ENCODE measurements around the gene KRTAP10-9. TPM values are rescaled to one million over a fixed set of nuclear protein-coding genes. Genes with fewer than 3 reads are reported as not detected.
A peak's percentile ranks its signal among the peaks of the same experiment; 100 is the strongest.
"Not testable (repeated sequence)": the region's sequence is repeated elsewhere in the genome, so short reads cannot be mapped to it uniquely, and the experiment has no call there.

Gene KRTAP10-9
- total RNA-seq, 1 donor from 2014 or later, result not detected

DNA sequence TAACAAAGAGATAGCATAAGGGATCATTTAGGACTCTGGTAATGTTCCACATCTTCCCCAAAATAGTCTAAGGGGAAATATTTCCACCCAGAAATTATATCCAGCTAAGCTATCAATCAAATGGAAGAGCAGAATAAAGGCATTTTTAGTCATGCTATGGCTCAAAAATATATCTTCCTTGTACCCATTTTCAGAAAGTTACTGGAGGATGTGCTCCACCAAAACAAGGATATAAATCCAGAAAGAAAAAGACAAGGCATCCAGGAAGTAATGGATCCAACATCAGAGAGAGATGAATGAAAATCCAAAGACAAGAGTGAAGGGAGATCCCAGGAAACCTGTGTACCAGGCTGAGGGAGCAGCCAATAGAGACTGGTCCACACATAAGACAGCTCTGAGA, 17.7 kb upstream of the KRTAP10-9 start:
- no peak for DNase-seq (ENCODE audit: extremely low spot score, unreplicated experiment)
- TF ChIP-seq, protein P1, sequence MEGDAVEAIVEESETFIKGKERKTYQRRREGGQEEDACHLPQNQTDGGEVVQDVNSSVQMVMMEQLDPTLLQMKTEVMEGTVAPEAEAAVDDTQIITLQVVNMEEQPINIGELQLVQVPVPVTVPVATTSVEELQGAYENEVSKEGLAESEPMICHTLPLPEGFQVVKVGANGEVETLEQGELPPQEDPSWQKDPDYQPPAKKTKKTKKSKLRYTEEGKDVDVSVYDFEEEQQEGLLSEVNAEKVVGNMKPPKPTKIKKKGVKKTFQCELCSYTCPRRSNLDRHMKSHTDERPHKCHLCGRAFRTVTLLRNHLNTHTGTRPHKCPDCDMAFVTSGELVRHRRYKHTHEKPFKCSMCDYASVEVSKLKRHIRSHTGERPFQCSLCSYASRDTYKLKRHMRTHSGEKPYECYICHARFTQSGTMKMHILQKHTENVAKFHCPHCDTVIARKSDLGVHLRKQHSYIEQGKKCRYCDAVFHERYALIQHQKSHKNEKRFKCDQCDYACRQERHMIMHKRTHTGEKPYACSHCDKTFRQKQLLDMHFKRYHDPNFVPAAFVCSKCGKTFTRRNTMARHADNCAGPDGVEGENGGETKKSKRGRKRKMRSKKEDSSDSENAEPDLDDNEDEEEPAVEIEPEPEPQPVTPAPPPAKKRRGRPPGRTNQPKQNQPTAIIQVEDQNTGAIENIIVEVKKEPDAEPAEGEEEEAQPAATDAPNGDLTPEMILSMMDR (IDR thresholded peaks at IDR 0.05), result no peak
- Mint-ChIP-seq H3K27me3 (ENCODE audit: unreplicated experiment) (peaks cover 18% of the 10 kb centered on the region), H3K4me1 (ENCODE audit: unreplicated experiment) (no peaks in the 10 kb centered on the region), H3K27ac (ENCODE audit: unreplicated experiment) (no peak overlapping the region), H3K36me3 (ENCODE audit: unreplicated experiment) (no peaks in the 10 kb centered on the region), H3K4me3 (ENCODE audit: unreplicated experiment) (no peak overlapping the region), H3K9me3 (ENCODE audit: unreplicated experiment) (peaks cover 26% of the 10 kb centered on the region)

DNA sequence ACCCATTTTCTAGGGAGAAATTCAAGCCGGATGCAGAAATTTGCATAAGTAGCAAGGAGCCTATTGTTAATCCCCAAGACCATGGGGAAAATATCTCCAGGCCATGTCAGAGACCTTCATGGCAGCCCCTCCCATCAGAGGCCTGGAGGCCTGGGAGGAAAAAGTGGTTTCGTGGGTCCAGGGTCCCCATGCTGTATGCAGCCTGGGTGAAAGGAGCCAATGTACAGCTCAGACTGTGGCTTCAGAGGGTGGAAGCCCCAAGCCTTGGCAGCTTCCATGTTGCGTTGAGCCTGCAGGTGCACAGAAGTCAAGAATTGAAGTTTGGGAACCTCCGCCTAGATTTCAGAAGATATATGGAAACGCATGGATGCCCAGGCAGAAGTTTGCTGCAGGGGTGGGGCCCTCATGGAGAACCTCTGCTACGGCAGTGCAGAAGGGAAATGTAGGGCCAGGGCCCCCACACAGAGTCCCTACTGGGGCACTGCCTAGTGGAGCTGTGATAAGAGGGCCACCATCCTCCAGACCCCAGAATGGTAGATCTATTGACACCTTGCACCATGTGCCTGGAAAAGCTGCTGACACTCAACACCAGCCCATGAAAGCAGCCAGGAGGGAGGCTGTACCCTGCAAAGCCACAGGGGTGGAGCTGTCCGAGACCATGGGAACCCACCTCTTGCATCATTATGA, 16.6 kb upstream of the KRTAP10-9 start:
- H3K4me1 Mint-ChIP-seq (ENCODE audit: unreplicated experiment); H3K27ac Mint-ChIP-seq (ENCODE audit: unreplicated experiment); H3K4me3 Mint-ChIP-seq (ENCODE audit: unreplicated experiment): not testable (repeated sequence)

DNA sequence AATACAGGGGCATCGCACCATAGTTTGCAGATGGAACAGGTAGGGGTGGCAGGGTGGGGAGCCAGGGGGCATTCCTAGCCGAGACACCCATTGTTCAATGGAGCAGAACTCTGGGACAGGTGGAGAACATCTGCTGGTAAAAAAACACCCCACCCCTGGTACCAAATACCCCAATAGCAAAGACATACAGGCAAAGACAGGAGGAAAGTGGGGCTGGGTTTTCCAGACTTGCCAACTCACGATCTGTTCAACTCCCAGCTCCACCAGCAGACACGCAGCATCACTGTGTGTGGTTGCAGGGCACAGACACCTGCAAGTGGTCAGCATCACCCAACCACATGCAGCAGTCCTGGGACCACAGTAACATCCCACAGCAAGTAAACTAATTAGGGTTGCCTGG, 15.3 kb upstream of the KRTAP10-9 start:
- Mint-ChIP-seq H3K9me3 (ENCODE audit: unreplicated experiment) (peaks cover 21% of the 10 kb centered on the region), H3K4me1 (ENCODE audit: unreplicated experiment) (no peaks in the 10 kb centered on the region), H3K4me3 (ENCODE audit: unreplicated experiment) (no peak overlapping the region), H3K27ac (ENCODE audit: unreplicated experiment) (no peak overlapping the region), H3K36me3 (ENCODE audit: unreplicated experiment) (no peaks in the 10 kb centered on the region), H3K27me3 (ENCODE audit: unreplicated experiment) (peaks cover under 1% of the 10 kb centered on the region)
- DNase-seq (ENCODE audit: extremely low spot score, unreplicated experiment), result peak; percentile 64
- TF ChIP-seq, protein P1 (IDR thresholded peaks at IDR 0.05), result no peak

More for the DNA sequence above, 16.6 kb upstream of the KRTAP10-9 start:
- H3K27me3 Mint-ChIP-seq (ENCODE audit: unreplicated experiment); H3K36me3 Mint-ChIP-seq (ENCODE audit: unreplicated experiment): not testable (repeated sequence)
- H3K9me3 Mint-ChIP-seq (ENCODE audit: unreplicated experiment), result peaks cover 21% of the 10 kb centered on the region
- DNase-seq (ENCODE audit: extremely low spot score, unreplicated experiment), result peak; percentile 69

DNA sequence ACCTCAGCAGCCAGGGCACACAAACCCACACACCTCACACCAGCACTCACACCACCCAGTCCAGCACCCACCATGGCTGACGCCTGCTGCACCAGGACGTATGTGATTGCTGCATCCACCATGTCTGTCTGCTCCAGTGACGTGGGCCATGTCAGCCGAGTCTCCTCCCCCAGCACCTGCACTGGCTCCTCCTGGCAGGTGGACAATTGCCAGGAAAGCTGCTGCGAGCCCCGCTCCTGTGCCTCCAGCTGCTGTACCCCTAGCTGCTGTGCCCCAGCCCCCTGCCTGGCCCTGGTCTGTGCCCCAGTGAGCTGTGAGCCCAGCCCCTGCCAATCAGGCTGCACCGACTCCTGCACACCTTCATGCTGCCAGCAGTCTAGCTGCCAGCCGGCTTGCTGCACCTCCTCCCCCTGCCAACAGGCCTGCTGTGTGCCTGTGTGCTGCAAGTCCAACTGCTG, 14.8 kb upstream of the KRTAP10-9 start, which contains the start of gene KRTAP10-8:
Gene KRTAP10-8 (plus strand): TSS at position 51 of the 458 bp plus-strand sequence. CDS start 22 bp downstream, at position 73.
- no peaks in the 10 kb centered on the region for H3K36me3 Mint-ChIP-seq (ENCODE audit: unreplicated experiment)
- H3K27me3 Mint-ChIP-seq (ENCODE audit: unreplicated experiment), result no peaks in the 10 kb centered on the region
- TF ChIP-seq, protein P1 (IDR thresholded peaks at IDR 0.05), result no peak
- H3K4me1 Mint-ChIP-seq (ENCODE audit: unreplicated experiment), result no peaks in the 10 kb centered on the region
- H3K4me3 Mint-ChIP-seq (ENCODE audit: unreplicated experiment), result no peak within 1 kb of the TSS
- peaks cover 21% of the 10 kb centered on the region for H3K9me3 Mint-ChIP-seq (ENCODE audit: unreplicated experiment)
- DNase-seq (ENCODE audit: extremely low spot score, unreplicated experiment), result peak; percentile 77
- H3K27ac Mint-ChIP-seq (ENCODE audit: unreplicated experiment), result no peak within 1 kb of the TSS

DNA sequence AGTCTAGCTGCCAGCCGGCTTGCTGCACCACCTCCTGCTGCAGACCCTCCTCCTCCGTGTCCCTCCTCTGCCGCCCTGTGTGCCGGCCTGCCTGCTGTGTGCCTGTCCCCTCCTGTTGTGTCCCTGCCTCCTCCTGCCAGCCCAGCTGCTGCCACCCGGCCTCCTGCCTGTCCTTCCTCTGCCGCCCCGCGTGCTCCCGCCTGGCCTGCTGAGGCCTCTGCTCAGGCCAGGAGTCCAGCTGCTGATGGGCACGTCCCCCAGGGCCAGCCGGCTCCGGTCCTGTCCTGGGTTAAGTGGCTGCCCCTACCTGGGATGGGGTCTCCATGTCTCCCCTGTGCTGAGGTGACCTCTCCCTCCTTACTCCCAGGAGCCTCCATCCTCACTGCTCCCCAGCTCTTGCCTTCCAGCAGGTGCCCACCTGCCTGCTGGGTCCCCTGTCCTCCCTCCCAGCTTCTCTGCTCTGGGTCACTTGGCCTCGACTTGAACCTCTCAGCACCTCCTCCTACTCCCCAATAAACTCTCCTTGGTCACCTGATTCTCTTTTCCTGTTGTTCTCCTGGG, 14.1 kb upstream of the KRTAP10-9 start:
- peaks cover 2% of the 10 kb centered on the region for H3K27me3 Mint-ChIP-seq (ENCODE audit: unreplicated experiment)
- no peaks in the 10 kb centered on the region for H3K4me1 Mint-ChIP-seq (ENCODE audit: unreplicated experiment)
- DNase-seq (ENCODE audit: extremely low spot score, unreplicated experiment), result peak; percentile 79
- no peak overlapping the region for H3K4me3 Mint-ChIP-seq (ENCODE audit: unreplicated experiment)
- H3K9me3 Mint-ChIP-seq (ENCODE audit: unreplicated experiment), result peaks cover 21% of the 10 kb centered on the region
- H3K36me3 Mint-ChIP-seq (ENCODE audit: unreplicated experiment), result no peaks in the 10 kb centered on the region
- TF ChIP-seq, protein P1 (IDR thresholded peaks at IDR 0.05), result no peak
- no peak overlapping the region for H3K27ac Mint-ChIP-seq (ENCODE audit: unreplicated experiment)

All from osteocyte (in vitro differentiated cells).